Neutrophil (primary cell): ENCODE data around the gene NFATC2IP.

Source experiments
- H3K27ac ChIP-seq: fragments of 200-600 bp; sonication (generic); 2 replicates; pipeline ENCODE4 v1.5.1; 2016; ENCODE audit warnings: mild to moderate bottlenecking, moderate library complexity
- H3K27me3 ChIP-seq: fragments of 200-600 bp; sonication (generic); 2 replicates; pipeline ENCODE4 v1.6.0; 2016; ENCODE audit warnings: mild to moderate bottlenecking
- H3K36me3 ChIP-seq: fragments of 200-600 bp; sonication (generic); 2 replicates; pipeline ENCODE4 v1.5.1; 2017
- H3K4me1 ChIP-seq, 2 experiments: fragments of 200-600 bp in 1 of 2; sonication (generic) in 1 of 2; 1 replicate in 1 of 2; 2 replicates in 1 of 2; pipeline versions ENCODE4 v1.5.1 to v1.6.1; 2013 to 2016; ENCODE audit warnings: low read depth in 1 of 2, low read length in 1 of 2, mild to moderate bottlenecking in 1 of 2, moderate library complexity in 1 of 2; ENCODE audit not compliant: control insufficient read depth in 1 of 2, insufficient read depth in 1 of 2
- H3K4me3 ChIP-seq, 2 experiments: fragments of 200-600 bp in 1 of 2; sonication (generic) in 1 of 2; 1 replicate in 1 of 2; 2 replicates in 1 of 2; pipeline ENCODE4 v1.5.1; 2013 to 2016; ENCODE audit warnings: low read depth in 1 of 2, low read length in 1 of 2, mild to moderate bottlenecking in 1 of 2, moderate library complexity in 1 of 2
- H3K9me3 ChIP-seq: fragments of 200-600 bp; sonication (generic); 2 replicates; pipeline ENCODE4 v1.5.1; 2016
- CTCF ChIP-seq: fragments of 200-600 bp; sonication (generic); IDR thresholded peaks from 2 replicates; pipeline ENCODE4 v1.5.1; 2016; ENCODE audit warnings: antibody characterized with exemption

Gene NFATC2IP

GRCh38 chr16:28904828-28905227, 45.9 kb upstream of the NFATC2IP start:
- Histone ChIP-seq H3K9me3 (no peaks in the 10 kb centered on the region), H3K4me1 (no peaks in the 10 kb centered on the region), H3K36me3 (peaks cover 24% of the 10 kb centered on the region), H3K27ac (no peak overlapping the region), H3K4me3 (no peak overlapping the region), H3K27me3 (no peaks in the 10 kb centered on the region)
- no peak for TF ChIP-seq CTCF

- H3K27me3 ChIP-seq: no peaks in the 10 kb centered on the region
- no peaks in the 10 kb centered on the region for H3K9me3 ChIP-seq
- H3K36me3 ChIP-seq: peaks cover 24% of the 10 kb centered on the region
- TF ChIP-seq CTCF: no peak
- H3K4me3 ChIP-seq: no peak overlapping the region
- no peaks in the 10 kb centered on the region for H3K4me1 ChIP-seq
- no peak overlapping the region for H3K27ac ChIP-seq
These were observed 45.4 kb upstream of the NFATC2IP start for GRCh38 chr16:28905229-28905754.

- no peak overlapping the region for H3K27ac ChIP-seq
- TF ChIP-seq CTCF: no peak
- no peaks in the 10 kb centered on the region for H3K9me3 ChIP-seq
- peaks cover 24% of the 10 kb centered on the region for H3K36me3 ChIP-seq
- no peak overlapping the region for H3K4me3 ChIP-seq
- H3K4me1 ChIP-seq: no peaks in the 10 kb centered on the region
- H3K27me3 ChIP-seq: no peaks in the 10 kb centered on the region
These were observed 44.9 kb upstream of the NFATC2IP start for GRCh38 chr16:28905800-28906372.

- H3K27me3 ChIP-seq: no peaks in the 10 kb centered on the region
- H3K27ac ChIP-seq: no peak overlapping the region
- peaks cover 21% of the 10 kb centered on the region for H3K36me3 ChIP-seq
- H3K9me3 ChIP-seq: no peaks in the 10 kb centered on the region
- TF ChIP-seq CTCF: no peak
- no peaks in the 10 kb centered on the region for H3K4me1 ChIP-seq
- H3K4me3 ChIP-seq: no peak overlapping the region
These were observed 40.4 kb upstream of the NFATC2IP start for GRCh38 chr16:28910086-28911031.

- H3K27me3 ChIP-seq: no peaks in the 10 kb centered on the region
- no peak overlapping the region for H3K27ac ChIP-seq
- no peaks in the 10 kb centered on the region for H3K9me3 ChIP-seq
- H3K36me3 ChIP-seq: peaks cover 13% of the 10 kb centered on the region
- H3K4me1 ChIP-seq: no peaks in the 10 kb centered on the region
- TF ChIP-seq CTCF: no peak
- H3K4me3 ChIP-seq: no peak overlapping the region
These were observed 38.2 kb upstream of the NFATC2IP start for GRCh38 chr16:28912558-28912957.
